Measurements from ENCODE around the gene SDK2. TPM values are rescaled to one million over a fixed set of nuclear protein-coding genes. Genes with fewer than 3 reads are reported as not detected.

The SDK2 gene
- total RNA-seq, 1 donor from 2014 or later = 31.8 TPM

DNA sequence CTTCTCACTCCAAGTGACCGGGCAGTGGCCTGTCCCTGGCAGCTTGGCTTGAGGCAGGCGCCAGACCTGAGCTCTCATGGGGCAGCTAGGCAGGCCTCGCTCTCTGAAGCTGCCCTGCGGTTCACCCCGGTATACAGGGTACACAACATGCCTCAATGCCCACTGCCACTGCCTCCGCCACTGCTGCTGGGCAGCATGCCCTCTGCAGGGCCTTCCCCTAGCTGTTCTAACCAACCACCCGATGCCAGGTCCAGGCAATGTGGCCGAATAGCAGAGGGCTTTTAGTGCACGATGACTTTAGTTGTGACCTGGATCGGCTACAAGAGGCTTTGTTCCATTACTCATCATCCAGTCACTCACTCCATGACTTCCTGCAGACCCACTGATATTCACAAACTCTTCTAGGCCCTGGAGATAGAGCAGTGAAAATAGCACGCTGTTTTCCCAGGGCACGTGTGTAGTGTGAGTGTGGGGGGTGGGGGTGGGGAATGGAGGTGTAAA is 352.2 kb downstream of the SDK2 start:
- no peak for DNase-seq (ENCODE audit: low spot score in 2 of 2, unreplicated experiment in 2 of 2)
- TF ChIP-seq, protein P1, sequence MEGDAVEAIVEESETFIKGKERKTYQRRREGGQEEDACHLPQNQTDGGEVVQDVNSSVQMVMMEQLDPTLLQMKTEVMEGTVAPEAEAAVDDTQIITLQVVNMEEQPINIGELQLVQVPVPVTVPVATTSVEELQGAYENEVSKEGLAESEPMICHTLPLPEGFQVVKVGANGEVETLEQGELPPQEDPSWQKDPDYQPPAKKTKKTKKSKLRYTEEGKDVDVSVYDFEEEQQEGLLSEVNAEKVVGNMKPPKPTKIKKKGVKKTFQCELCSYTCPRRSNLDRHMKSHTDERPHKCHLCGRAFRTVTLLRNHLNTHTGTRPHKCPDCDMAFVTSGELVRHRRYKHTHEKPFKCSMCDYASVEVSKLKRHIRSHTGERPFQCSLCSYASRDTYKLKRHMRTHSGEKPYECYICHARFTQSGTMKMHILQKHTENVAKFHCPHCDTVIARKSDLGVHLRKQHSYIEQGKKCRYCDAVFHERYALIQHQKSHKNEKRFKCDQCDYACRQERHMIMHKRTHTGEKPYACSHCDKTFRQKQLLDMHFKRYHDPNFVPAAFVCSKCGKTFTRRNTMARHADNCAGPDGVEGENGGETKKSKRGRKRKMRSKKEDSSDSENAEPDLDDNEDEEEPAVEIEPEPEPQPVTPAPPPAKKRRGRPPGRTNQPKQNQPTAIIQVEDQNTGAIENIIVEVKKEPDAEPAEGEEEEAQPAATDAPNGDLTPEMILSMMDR (IDR thresholded peaks at IDR 0.05; ENCODE audit: unreplicated experiment) = no peak
- Mint-ChIP-seq H3K27me3 (ENCODE audit: low read depth) (no peaks in the 10 kb centered on the region), H3K36me3 (peaks cover 2% of the 10 kb centered on the region), H3K4me1 (peaks cover 28% of the 10 kb centered on the region), H3K9me3 (no peaks in the 10 kb centered on the region), H3K27ac (no peak overlapping the region), H3K4me3 (no peak overlapping the region)

DNA sequence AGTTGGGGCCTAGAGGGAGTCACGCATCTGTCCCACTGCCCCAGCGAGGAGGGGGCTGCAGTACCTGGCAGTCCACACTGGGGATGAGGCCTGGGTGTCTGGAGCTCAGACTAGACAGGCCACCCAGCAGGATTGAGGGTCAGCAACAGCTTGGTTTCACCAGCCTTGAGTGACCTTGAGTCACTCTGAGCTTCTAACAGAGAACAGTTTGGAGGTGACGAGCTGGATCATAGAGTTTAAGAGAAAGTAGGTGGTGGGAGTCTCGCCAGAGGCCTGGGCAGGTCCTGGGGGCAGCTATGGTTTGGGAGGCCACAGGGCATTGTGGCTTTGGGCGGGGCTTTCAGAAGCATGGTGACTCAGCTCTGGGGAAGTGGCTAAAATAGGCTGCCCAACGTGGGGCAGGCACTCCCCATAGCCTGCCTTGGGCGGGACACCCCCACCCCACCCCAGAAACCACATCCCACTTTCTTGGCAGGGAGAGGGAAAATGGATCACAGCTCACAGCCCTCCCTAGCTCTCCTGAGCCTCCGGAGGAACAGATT is 352.9 kb downstream of the SDK2 start:
- no peak for DNase-seq (ENCODE audit: low spot score in 2 of 2, unreplicated experiment in 2 of 2)
- peaks cover 35% of the 10 kb centered on the region for H3K4me1 Mint-ChIP-seq
- H3K36me3 Mint-ChIP-seq = peaks cover 4% of the 10 kb centered on the region
- no peaks in the 10 kb centered on the region for H3K27me3 Mint-ChIP-seq (ENCODE audit: low read depth)
- H3K4me3 Mint-ChIP-seq = no peak overlapping the region
- H3K27ac Mint-ChIP-seq = peak overlapping the region; percentile 2
- H3K9me3 Mint-ChIP-seq = no peaks in the 10 kb centered on the region
- TF ChIP-seq, protein P1 (IDR thresholded peaks at IDR 0.05; ENCODE audit: unreplicated experiment) = no peak

DNA sequence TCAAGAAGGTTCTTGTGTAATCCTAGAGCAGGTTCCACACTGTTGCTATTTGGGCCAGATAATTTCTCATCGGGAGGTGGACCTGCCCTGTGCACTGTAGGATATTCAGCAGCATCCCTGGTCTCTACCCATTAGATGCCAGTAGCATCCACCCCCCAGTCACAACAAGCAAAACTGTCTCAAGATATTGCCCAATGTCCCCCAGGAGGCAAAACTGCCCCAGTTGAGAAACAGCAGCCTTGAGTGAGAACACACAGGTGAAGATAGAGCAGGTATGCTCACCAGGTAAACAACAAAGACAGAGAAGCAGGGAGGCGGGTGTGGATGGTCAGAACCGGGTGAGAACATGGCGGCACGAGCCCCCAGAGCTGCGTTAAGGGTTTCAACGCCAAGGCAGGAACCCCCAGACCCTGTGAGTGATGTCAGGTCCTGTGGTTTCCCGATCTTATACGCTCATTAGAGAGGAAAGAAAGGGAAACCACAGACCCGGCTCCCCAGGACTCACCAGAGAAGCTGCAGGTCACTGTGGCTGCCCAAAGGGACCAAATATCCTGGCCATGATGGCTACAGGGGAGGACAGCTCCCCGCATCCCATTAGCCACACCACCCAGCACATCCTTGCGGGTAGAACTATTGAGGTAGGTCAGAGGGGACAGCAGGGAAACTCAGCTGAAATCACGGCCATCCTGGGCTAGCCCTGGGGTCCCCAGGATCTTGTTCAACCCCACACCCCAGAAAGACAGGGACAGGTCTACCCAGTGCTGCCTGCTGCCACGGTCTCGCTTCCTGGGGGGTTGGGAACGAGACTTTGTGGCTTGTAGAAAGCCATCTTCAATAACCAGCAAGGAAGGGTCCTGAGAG is 353.6 kb downstream of the SDK2 start:
- peaks cover 8% of the 10 kb centered on the region for H3K36me3 Mint-ChIP-seq
- H3K4me3 Mint-ChIP-seq = no peak overlapping the region
- TF ChIP-seq, protein P1 (IDR thresholded peaks at IDR 0.05; ENCODE audit: unreplicated experiment) = no peak
- H3K9me3 Mint-ChIP-seq = no peaks in the 10 kb centered on the region
- H3K4me1 Mint-ChIP-seq = peaks cover 37% of the 10 kb centered on the region
- H3K27ac Mint-ChIP-seq = peak overlapping the region; percentile 15
- DNase-seq (ENCODE audit: low spot score in 2 of 2, unreplicated experiment in 2 of 2) = no peak
- no peaks in the 10 kb centered on the region for H3K27me3 Mint-ChIP-seq (ENCODE audit: low read depth)

DNA sequence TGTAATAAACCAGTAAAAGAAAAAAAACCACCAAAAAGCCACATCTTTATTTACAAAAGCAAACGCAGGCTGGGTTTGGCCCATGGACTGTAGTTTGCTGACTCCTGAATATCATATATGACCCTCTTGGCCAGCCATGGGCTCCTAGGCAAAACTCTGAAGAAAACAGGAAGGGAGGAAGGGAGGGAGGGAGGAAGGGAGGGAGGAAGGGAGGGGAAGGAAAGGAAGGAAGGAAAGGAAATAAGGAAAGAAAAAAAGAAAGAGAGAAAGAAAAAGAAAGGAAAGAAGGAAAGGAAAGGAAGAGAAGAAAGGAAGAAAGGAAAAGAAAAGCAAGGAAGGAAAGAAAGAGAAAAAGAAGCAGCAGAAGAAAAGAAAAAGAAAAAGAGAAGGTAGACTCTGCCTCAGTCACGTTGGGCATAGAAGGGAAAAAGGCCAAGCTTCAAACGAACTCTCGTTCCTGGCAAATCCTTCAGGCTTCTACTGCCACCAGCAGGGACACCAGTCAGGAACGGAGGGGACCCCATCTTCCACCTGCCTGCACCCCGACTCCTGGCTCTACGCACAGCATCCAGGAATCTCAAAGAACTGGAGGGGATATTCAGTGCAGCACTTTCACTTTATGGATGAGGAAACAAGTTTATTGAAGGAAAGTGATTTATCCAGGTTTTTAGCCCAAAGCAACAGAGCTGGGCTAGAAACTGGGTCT is 354.5 kb downstream of the SDK2 start:
- TF ChIP-seq, protein P1 (IDR thresholded peaks at IDR 0.05; ENCODE audit: unreplicated experiment) = no peak
- no peaks in the 10 kb centered on the region for H3K9me3 Mint-ChIP-seq
- no peak for DNase-seq (ENCODE audit: low spot score in 2 of 2, unreplicated experiment in 2 of 2)
- H3K36me3 Mint-ChIP-seq = peaks cover 8% of the 10 kb centered on the region
- peak overlapping the region; percentile 53 for H3K27ac Mint-ChIP-seq
- no peaks in the 10 kb centered on the region for H3K27me3 Mint-ChIP-seq (ENCODE audit: low read depth)
- no peak overlapping the region for H3K4me3 Mint-ChIP-seq
- peaks cover 37% of the 10 kb centered on the region for H3K4me1 Mint-ChIP-seq

DNA sequence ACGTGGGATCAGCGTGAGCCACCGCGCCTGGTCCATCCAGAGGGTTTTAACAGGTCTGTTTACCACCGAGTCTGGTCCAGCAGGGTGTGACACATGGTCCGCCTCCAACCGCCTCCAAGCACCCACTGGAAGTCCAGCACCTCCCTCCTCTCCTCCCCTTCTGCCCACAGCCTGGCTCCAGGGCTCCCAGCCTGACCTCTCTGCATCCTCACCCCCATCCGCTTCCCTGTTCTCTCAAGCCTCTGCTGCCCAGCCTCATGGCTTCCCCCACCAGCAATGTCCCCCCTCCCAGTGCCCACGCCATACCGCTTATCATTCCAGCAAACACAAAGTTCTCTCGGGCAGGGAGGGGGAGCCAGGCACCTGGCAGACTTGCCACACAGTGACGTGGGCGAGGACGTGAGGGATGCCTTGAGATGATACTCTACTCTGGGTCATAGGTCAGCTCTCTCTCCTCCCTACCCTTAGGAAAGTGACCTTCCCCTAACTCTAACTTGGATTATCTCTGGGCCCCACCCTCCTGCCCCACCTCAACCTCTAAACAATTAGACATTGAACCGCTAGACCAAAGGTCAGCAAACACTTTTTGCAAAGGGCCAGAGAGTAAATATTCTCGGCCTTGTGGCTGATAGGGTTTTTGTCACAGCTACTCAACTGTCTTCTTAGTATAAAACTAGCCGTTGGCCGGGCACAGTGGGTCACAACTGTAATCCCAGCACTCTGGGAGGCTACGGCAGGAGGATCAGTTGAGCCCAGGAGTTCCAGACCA is 355.5 kb downstream of the SDK2 start:
- Mint-ChIP-seq H3K36me3 (peaks cover 8% of the 10 kb centered on the region), H3K27ac (peak overlapping the region; percentile 53), H3K4me3 (no peak overlapping the region), H3K9me3 (no peaks in the 10 kb centered on the region), H3K27me3 (ENCODE audit: low read depth) (no peaks in the 10 kb centered on the region), H3K4me1 (peaks cover 45% of the 10 kb centered on the region)
- DNase-seq (ENCODE audit: low spot score in 2 of 2, unreplicated experiment in 2 of 2) = no peak
- TF ChIP-seq, protein P1 (IDR thresholded peaks at IDR 0.05; ENCODE audit: unreplicated experiment) = no peak

Data from mesothelial cell of epicardium (in vitro differentiated cells).